GM13977 (cell line): Measurements from ENCODE around the gene ADAMTS7.
"Not testable (repeated sequence)": the region's sequence is repeated elsewhere in the genome, so short reads cannot be mapped to it uniquely, and the experiment has no call there.

Experiments
- DNase-seq: peaks from one replicate; pipeline ENCODE4 v3.0.0; 2012; ENCODE audit warnings: low spot score
- in situ Hi-C: fragments of 300-500 bp; cut with MboI; formaldehyde crosslinking; loops from one replicate; pipeline ENCODE4 v1.12.0; 2022; ENCODE audit warnings: low sequenced_read_pairs, low pct_unique_long_range_greater_than_20kb, mixed read lengths, inconsistent platforms; ENCODE audit not compliant: unreplicated experiment
- TF ChIP-seq, protein P1 (sequence below): IDR thresholded peaks from 2 replicates; pipeline ENCODE4 v1.5.1; 2012; ENCODE audit warnings: mild to moderate bottlenecking, control low read depth; ENCODE audit not compliant: insufficient read depth; ENCODE audit errors: extremely low read depth, missing control alignments

Gene ADAMTS7

DNA sequence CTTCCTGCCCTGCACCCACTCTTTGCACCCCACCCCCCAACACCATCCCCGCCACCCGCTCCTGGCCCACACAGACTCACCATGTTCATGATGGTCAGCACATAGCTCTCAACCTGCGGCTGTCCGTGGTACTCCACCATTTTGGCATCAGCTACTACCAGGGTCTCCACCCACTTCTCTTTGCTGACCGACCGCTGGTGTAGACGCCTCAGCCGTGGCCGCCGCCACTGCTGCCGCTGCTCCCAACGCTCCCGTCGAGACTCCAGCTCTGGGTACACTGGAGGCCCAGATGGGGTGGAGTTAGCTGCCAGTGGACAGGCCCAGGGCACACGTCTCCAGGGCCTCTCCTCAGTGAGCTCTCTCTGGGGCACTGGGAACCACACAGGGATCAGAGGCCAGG lies 14.8 kb downstream of the ADAMTS7 start:
- TF ChIP-seq, protein P1, sequence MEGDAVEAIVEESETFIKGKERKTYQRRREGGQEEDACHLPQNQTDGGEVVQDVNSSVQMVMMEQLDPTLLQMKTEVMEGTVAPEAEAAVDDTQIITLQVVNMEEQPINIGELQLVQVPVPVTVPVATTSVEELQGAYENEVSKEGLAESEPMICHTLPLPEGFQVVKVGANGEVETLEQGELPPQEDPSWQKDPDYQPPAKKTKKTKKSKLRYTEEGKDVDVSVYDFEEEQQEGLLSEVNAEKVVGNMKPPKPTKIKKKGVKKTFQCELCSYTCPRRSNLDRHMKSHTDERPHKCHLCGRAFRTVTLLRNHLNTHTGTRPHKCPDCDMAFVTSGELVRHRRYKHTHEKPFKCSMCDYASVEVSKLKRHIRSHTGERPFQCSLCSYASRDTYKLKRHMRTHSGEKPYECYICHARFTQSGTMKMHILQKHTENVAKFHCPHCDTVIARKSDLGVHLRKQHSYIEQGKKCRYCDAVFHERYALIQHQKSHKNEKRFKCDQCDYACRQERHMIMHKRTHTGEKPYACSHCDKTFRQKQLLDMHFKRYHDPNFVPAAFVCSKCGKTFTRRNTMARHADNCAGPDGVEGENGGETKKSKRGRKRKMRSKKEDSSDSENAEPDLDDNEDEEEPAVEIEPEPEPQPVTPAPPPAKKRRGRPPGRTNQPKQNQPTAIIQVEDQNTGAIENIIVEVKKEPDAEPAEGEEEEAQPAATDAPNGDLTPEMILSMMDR, result no peak
- DNase-seq, result no peak
- in situ Hi-C loops, result no loop called here

DNA sequence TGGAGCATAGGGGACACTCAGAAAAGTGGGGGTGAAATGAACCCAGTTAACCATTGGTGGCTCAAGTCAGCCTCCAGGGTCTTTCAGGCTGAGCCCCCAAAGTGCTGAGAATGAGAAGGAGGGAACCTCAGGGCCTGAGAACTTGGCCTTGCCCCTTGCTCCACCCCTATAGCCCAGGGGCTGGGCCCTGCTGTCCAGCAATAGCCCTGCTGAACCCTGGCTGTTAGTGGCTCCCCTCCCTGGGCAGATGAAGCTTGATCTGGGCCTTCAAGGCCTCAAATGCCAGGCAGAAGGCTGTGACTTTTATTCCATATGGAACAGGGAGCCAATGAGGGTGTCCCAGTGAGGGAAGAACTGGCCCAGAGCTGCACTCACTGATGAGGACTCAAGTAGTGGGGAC lies 16.2 kb downstream of the ADAMTS7 start:
- in situ Hi-C loops, result no loop called here
- DNase-seq, result no peak
- TF ChIP-seq, protein P1, result no peak

DNA sequence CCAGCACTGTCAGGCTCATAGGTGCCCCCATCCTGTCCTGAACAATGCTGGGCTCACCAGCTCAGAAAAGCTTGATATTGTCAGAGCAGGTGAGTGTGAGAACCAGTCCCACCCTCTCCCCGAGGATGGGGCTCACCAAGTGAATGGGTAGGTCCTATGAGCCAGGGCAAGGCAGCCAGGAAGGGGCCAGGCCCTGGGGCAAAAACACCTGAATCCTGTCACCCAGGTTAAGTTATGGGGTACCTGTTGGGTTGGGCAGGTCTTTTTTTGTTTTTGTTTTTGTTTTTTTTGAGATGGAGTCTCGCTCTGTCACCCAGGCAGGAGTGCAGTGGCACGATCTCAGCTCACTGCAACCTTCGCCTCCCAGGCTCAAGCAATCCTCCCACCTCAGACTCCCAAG lies 16.8 kb downstream of the ADAMTS7 start:
- DNase-seq, in situ Hi-C loops: not testable (repeated sequence)

DNA sequence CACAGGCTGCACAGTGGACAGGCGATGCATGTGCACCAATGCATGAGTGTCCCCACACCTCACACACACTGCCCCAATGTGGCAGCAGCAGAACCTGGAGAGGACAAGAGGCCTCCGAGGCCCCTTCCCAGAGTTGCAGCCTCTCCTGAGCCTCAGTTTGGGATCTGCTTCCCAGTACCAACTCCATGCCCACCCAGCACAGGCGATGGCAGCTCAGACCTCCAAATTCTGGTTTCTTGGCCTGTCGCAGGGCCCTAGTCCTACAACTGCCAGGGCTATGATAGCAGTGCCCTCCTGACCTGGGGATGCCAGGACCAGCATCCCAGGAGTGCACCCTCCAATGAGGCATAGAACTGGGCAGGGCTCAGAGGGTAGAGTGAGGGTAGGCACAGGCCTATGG lies 19.9 kb downstream of the ADAMTS7 start:
- DNase-seq, result no peak
- in situ Hi-C loops, result no loop called here
- TF ChIP-seq, protein P1, result no peak

DNA sequence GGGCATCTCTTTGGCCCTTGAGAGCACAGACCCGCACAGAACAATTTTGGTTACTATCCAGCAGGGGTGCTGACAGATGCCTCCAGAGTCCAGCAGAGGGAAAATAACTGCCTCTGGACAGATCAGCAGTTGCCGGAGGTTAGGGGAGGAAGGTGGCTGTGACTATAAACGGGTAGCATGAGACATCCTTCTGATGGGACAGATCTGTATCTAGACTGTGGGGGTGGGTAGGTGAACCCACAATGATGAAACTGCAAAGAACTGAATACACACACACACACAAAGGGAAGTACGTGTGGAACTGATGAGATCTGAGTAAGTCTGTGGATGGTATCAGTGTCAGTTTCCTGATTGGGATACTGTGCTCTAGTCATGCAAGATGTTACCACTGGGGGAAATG lies 21.2 kb downstream of the ADAMTS7 start:
- DNase-seq, result no peak
- in situ Hi-C loops, result no loop called here
- TF ChIP-seq, protein P1, result no peak

DNA sequence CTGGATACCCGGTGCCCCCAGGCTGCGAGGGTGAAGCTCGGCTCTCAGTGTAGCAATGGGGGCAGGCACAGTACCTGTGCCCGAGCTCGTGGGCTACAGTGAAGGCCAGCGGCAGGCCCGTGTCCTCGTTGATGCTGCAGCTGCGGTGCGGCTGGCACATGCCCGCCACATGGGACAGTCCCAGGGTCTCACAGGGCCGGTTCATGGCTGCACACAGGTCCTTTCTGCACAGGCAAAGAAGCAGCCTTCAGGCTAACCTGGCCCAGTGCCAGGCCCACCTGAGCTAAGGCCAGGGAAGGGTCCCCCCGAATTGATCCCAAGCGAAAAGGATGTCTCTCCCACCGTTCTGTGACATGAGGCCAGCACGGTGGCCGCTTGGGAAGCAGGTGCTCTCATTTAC lies 21.6 kb downstream of the ADAMTS7 start:
- TF ChIP-seq, protein P1, result no peak
- in situ Hi-C loops, result no loop called here
- DNase-seq, result no peak

DNA sequence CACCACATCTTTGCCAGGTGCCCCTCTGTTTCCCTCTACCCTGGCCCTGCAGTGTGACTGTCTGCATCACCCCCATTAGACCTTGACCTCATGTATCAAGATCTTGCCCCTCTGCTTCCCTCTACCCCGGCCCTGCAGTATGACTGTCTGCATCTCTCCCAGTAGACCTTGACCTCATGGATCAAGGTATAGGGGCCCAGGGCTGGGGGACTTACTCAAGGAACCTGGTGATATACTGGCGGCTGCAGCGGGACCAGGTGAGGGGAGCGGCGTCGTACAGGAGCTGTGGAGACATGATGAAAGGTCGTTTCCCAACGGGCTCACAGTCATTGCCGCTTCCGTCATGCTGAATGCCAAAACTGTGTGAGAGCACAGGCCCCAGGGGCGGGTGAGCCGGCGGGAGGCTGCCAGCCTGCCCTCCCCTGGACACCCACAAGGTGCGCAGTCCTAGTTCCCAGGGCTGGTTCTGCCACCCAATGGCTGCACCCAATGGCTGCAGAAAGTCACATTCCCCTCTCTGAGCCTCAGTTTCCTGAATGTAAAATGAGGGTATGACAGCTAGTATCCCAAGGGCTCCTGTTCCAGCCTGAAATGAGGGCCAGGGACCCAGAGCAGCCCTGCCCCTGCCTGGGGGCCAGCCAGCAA lies 23.1 kb downstream of the ADAMTS7 start:
- in situ Hi-C loops, result no loop called here
- TF ChIP-seq, protein P1, result no peak
- DNase-seq, result no peak

DNA sequence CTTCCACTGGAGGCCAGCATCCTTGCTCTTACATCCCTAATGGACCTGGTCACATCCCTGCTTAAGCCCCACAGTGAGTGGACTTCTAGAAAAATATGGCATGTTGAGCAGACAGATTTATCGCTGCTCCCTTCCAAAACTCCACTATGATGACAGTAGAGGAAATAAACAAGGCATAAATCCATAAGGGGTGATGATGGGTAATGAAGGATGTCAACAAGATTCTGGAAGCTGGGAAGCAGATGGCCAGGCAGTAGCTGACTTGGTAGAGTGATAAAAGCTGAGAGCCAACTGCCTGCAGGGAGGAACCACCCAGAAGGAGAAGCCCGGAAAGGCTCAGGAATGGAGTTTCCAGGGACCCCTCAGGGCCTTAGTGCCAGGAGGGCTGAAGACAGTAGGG lies 28.9 kb downstream of the ADAMTS7 start:
- DNase-seq, in situ Hi-C loops: not testable (repeated sequence)

DNA sequence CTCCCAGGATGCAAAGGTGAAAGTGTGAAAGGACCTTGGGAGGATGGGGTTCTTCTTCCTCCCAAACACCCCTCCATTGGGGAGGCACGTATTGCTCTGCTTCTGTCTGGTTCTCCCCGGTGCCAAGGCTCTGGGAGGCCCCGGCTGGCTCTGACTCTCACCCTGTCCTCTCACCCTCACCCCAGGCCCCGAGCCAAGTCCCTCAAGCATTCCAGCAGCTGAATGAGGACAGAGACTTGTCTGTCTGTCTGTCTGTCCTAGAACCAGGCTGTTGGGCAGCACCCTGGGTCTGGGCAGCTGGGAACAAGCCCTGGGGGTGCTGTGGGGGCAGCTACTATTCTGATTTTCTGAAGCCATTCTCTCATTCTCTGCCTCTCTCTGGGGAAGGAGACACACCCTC lies 29.9 kb downstream of the ADAMTS7 start:
- in situ Hi-C loops, DNase-seq: not testable (repeated sequence)

DNA sequence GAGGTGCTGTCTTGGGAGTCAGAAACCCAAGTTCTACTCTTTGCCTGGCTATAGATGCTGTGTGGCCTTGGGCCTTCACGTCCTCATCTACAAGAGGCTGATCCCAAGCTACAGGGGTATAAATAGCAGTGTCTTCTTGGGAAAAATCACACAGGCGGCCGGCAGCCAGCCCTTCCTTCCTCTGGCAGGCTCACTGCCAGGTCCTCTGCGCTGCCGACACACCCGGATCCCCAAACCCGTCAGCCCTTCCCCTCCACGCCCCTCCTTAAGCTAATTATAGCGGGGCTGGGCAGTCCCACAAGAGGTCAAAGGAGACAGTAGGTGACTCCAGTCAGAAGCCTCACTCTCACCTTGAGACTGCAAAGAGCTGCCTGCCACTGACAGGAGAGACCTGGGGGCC lies 31.3 kb downstream of the ADAMTS7 start:
- in situ Hi-C loops, DNase-seq: not testable (repeated sequence)

DNA sequence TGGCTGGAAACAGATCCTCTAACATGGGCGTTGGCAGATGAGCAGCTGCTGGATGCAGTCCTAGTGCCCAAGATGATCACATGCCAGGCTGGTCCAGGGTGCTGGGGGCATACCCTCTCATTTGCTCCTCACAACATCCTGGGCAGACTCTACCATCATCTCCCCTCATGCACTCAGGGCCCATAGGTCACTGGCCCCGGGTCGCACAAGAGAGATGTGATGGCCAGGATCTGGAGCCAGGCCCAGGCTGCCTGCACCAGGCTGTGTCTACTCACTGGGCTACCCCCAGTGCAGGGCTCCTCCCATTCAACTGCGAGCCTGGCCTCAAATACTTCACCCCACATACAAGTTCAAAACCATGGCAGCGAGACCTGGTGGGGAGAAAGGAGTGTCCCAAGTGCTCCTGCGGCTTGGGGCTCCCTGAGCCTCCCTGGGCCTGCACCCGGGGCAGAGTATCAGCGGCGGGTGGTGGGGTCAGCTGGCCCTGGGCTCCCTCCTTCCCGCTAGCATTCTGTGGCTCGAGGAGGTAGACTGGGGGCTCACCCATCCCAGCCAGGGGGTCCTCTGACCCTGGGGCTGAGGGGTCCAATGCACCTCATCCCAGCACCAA lies 32.0 kb downstream of the ADAMTS7 start:
- in situ Hi-C loops, DNase-seq: not testable (repeated sequence)
